IMR-90 (cell line): ENCODE results near the gene RAB25. TPM values are rescaled to one million over a fixed set of nuclear protein-coding genes. Genes with fewer than 3 reads are reported as not detected.

Source experiments
- ATAC-seq: fragments of 200-7000 bp; cut with Tn5 transposase; 2 replicates; pipeline ENCODE4 v1.9.1; 2020; ENCODE audit warnings: low read depth, mild to moderate bottlenecking, moderate library complexity
- BruUV-seq: library from RNA; stranded (reverse); fragments of 400-500 nt; replicated peaks from 2 replicates; lab custom pipeline; 2021; lab: Mats Ljungman, UMichigan
- CTCF ChIA-PET: fragments of 300-600 bp; formaldehyde crosslinking; extraction: SDS; loops from one replicate; lab custom pipeline; 2021; ENCODE audit warnings: antibody characterized with exemption; lab: Yijun Ruan, JAX
- POLR2A ChIA-PET: fragments of 300-600 bp; sonication (Branson Sonifier 250); formaldehyde crosslinking; loops from one replicate; lab custom pipeline; 2022; ENCODE audit warnings: antibody characterized with exemption; ENCODE audit not compliant: unreplicated experiment; lab: Charles Lee
- DNase-seq: peaks from one replicate; pipeline ENCODE4 v3.0.0; 2013
- H2AFZ ChIP-seq: replicated peaks from 2 replicates; pipeline ENCODE3; 2013; ENCODE audit warnings: low read length, mild to moderate bottlenecking; ENCODE audit not compliant: poor library complexity
- H2AK5ac ChIP-seq: 2 replicates; pipeline ENCODE4 v1.6.1; 2013; ENCODE audit warnings: low read depth, low read length, inconsistent platforms
- H2AK9ac ChIP-seq: replicated peaks from 2 replicates; pipeline ENCODE3; 2013; ENCODE audit warnings: mild to moderate bottlenecking, low read depth, low read length, moderate library complexity; ENCODE audit not compliant: poor library complexity
- H2BK120ac ChIP-seq: 2 replicates; pipeline ENCODE4 v1.6.1; 2013; ENCODE audit warnings: low read depth, low read length, inconsistent platforms
- H2BK15ac ChIP-seq: 3 replicates; pipeline ENCODE4 v1.6.1; 2013; ENCODE audit warnings: low read depth, low read length, inconsistent platforms
- H2BK20ac ChIP-seq: 2 replicates; pipeline ENCODE4 v1.6.1; 2013; ENCODE audit warnings: low read depth, mild to moderate bottlenecking, inconsistent platforms, low read length, moderate library complexity
- H2BK5ac ChIP-seq: 2 replicates; pipeline ENCODE4 v1.6.1; 2013; ENCODE audit warnings: mild to moderate bottlenecking, low read depth, low read length, inconsistent platforms; ENCODE audit not compliant: poor library complexity, severe bottlenecking
- H3K14ac ChIP-seq: replicated peaks from 2 replicates; pipeline ENCODE4 v1.6.1; 2013; ENCODE audit warnings: low read depth, low read length, inconsistent platforms
- H3K18ac ChIP-seq: 2 replicates; pipeline ENCODE4 v1.6.1; 2013; ENCODE audit warnings: low read depth, low read length, control low read depth
- H3K23ac ChIP-seq: 2 replicates; pipeline ENCODE4 v1.6.1; 2013; ENCODE audit warnings: low read depth, low read length, inconsistent platforms
- H3K27ac ChIP-seq: 2 replicates; pipeline ENCODE4 v1.5.1; 2013; ENCODE audit warnings: mild to moderate bottlenecking, control low read depth, low read length; ENCODE audit not compliant: insufficient read depth
- H3K27me3 ChIP-seq: 2 replicates; pipeline ENCODE4 v1.6.1; 2013; ENCODE audit warnings: low read length; ENCODE audit not compliant: control insufficient read depth, insufficient read depth
- H3K36me3 ChIP-seq: 2 replicates; pipeline ENCODE4 v1.6.1; 2013; ENCODE audit warnings: low read length, mixed read lengths; ENCODE audit not compliant: control insufficient read depth, insufficient read depth
- H3K4ac ChIP-seq: 2 replicates; pipeline ENCODE4 v1.6.1; 2013; ENCODE audit warnings: low read depth, low read length, inconsistent platforms
- H3K4me1 ChIP-seq: 2 replicates; pipeline ENCODE4 v1.6.1; 2013; ENCODE audit warnings: low read length, mixed read lengths; ENCODE audit not compliant: control insufficient read depth, insufficient read depth
- H3K4me2 ChIP-seq: 2 replicates; pipeline ENCODE4 v1.6.1; 2013; ENCODE audit warnings: low read depth, mild to moderate bottlenecking, control low read depth, low read length, moderate library complexity
- H3K4me3 ChIP-seq: 2 replicates; pipeline ENCODE4 v1.5.1; 2013; ENCODE audit warnings: low read depth, mild to moderate bottlenecking, control low read depth, low read length, moderate library complexity; ENCODE audit not compliant: insufficient read depth
- H3K56ac ChIP-seq: 2 replicates; pipeline ENCODE4 v1.6.1; 2013; ENCODE audit warnings: low read length, inconsistent platforms; ENCODE audit not compliant: insufficient read depth; ENCODE audit errors: extremely low read depth
- H3K79me1 ChIP-seq, 2 experiments: 2 replicates each; pipeline ENCODE4 v1.6.1; 2013; ENCODE audit warnings: low read length in 2 of 2, inconsistent platforms in 1 of 2, low read depth in 1 of 2
- H3K9ac ChIP-seq: 2 replicates; pipeline ENCODE4 v1.6.1; 2013; ENCODE audit warnings: low read depth, low read length, control low read depth
- H3K9me1 ChIP-seq: 2 replicates; pipeline ENCODE4 v1.6.1; 2013; ENCODE audit warnings: low read length, inconsistent platforms; ENCODE audit not compliant: insufficient read depth
- H3K9me3 ChIP-seq: 2 replicates; pipeline ENCODE4 v1.6.1; 2013; ENCODE audit warnings: low read length; ENCODE audit not compliant: control insufficient read depth, insufficient read depth
- H4K20me1 ChIP-seq: 2 replicates; pipeline ENCODE4 v1.6.1; 2013; ENCODE audit warnings: low read length, inconsistent platforms; ENCODE audit not compliant: insufficient read depth
- H4K5ac ChIP-seq: 2 replicates; pipeline ENCODE4 v1.6.1; 2013; ENCODE audit warnings: mild to moderate bottlenecking, low read depth, low read length, control low read depth
- H4K8ac ChIP-seq, 2 experiments: 2 replicates each; pipeline ENCODE4 v1.6.1; 2013; ENCODE audit warnings: low read depth in 2 of 2, low read length in 2 of 2, control low read depth in 1 of 2, inconsistent platforms in 1 of 2
- H4K91ac ChIP-seq: 2 replicates; pipeline ENCODE4 v1.6.1; 2013; ENCODE audit warnings: low read depth, low read length, inconsistent platforms; ENCODE audit not compliant: insufficient read depth
- BHLHE40 ChIP-seq: fragments of 150-350 bp; IDR thresholded peaks from 2 replicates; pipeline ENCODE4 v1.6.1; 2016; ENCODE audit warnings: mild to moderate bottlenecking, low read depth, low read length
- MAFK ChIP-seq: IDR thresholded peaks from 2 replicates; pipeline ENCODE4 v1.6.1; 2012; ENCODE audit warnings: low read depth, low read length, improper control_type of control experiment
- MAZ ChIP-seq: IDR thresholded peaks from 2 replicates; pipeline ENCODE4 v1.6.1; 2012; ENCODE audit warnings: low read depth, mild to moderate bottlenecking, low read length, improper control_type of control experiment, moderate library complexity, borderline replicate concordance
- RAD21 ChIP-seq: IDR thresholded peaks from 2 replicates; pipeline ENCODE4 v1.6.1; 2012; ENCODE audit warnings: low read length, improper control_type of control experiment
- SMC3 ChIP-seq: fragments of 150-350 bp; IDR thresholded peaks from 2 replicates; pipeline ENCODE4 v1.6.1; 2016; ENCODE audit warnings: low read depth, mild to moderate bottlenecking, antibody characterized with exemption, low read length, moderate library complexity
- WGBS, 2 experiments: methylation state at CpG; one replicate each; pipeline versions ENCODE4 v1.1.5 to v1.1.7; 2013; ENCODE audit warnings: missing lambda C conversion rate in 2 of 2; ENCODE audit not compliant: insufficient read length in 1 of 2; ENCODE audit errors: extremely low coverage in 2 of 2; 5-methylcytosine and 5-hydroxymethylcytosine counted together
- dilution Hi-C: fragments of 300-500 bp; cut with HindIII; formaldehyde crosslinking; loops from one replicate; pipeline ENCODE4 v1.14.3; 2018; ENCODE audit warnings: low sequenced_read_pairs; ENCODE audit not compliant: unreplicated experiment
- in situ Hi-C: fragments of 300-500 bp; cut with MboI; formaldehyde crosslinking; loops from 3 replicates; pipeline ENCODE4 v1.14.3; 2019; ENCODE audit warnings: low sequenced_read_pairs, inconsistent platforms, mixed read lengths
- intact Hi-C: fragments of 100-400 bp; cut with micrococcal nuclease; formaldehyde crosslinking; loops from 2 replicates; pipeline ENCODE4 v1.10.0; 2022
- polyA plus RNA-seq, 3 experiments: library from polyadenylated mRNA; depleted of rRNA; stranded (reverse); fragments of >200 nt; gene quantifications; 2 replicates each; pipeline ENCODE4 v1.2.3, GENCODE V29; 2012; ENCODE audit warnings: low replicate concordance in 1 of 3
- total RNA-seq: library from RNA; depleted of rRNA; stranded (reverse); fragments of >200 nt; gene quantifications from 2 replicates; pipeline ENCODE4 v1.2.3, GENCODE V29; 2012
- TF ChIP-seq, protein P1 (sequence below): fragments of 150-350 bp; IDR thresholded peaks from 2 replicates; pipeline ENCODE4 v1.6.1; 2017; ENCODE audit warnings: mild to moderate bottlenecking, antibody characterized with exemption, low read length, low read depth

The RAB25 gene
- total and polyA plus RNA-seq, 2 of the 4 experiments (the other 2 are of a cell fraction): not detected

DNA sequence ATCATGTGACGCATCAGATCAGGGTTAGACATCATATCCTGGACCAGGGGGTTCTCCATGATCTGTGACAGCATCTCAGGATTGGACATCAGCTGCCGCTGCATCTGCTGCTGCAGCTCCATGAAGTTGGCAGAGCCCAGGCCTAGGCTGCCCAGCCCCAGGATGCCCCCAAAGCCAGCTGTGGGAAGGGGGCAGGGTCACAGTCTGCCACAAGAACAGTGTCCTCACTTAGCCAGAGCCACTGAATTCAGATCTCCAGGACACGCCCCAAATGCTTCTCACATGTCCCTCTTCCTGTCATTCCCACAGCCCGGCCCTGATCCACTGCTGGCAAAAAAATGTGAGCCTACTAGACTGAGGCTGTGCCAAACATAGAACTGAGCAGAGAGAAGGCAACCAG lies 10.6 kb upstream of the RAB25 start:
- no peak overlapping the region for H3K4me2 ChIP-seq
- H3K23ac ChIP-seq: no peak overlapping the region
- intact Hi-C loops: no loop called here
- H3K4ac ChIP-seq: no peak overlapping the region
- H4K8ac ChIP-seq: no peak overlapping the region
- no peak overlapping the region for H3K4me3 ChIP-seq
- dilution Hi-C loops: no loop called here
- WGBS, 2 experiments: 83% methylated on average over 1 of the region's 4 CpGs; no CpG with 5 or more reads in 1 of the 2 experiments
- TF ChIP-seq RAD21 (no peak), MAFK (no peak), BHLHE40 (no peak), SMC3 (no peak), MAZ (no peak)
- TF ChIP-seq, protein P1, sequence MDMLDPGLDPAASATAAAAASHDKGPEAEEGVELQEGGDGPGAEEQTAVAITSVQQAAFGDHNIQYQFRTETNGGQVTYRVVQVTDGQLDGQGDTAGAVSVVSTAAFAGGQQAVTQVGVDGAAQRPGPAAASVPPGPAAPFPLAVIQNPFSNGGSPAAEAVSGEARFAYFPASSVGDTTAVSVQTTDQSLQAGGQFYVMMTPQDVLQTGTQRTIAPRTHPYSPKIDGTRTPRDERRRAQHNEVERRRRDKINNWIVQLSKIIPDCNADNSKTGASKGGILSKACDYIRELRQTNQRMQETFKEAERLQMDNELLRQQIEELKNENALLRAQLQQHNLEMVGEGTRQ: no peak
- no peak overlapping the region for H2BK15ac ChIP-seq
- H2BK120ac ChIP-seq: no peak overlapping the region
- H3K9me1 ChIP-seq: peaks cover 9% of the 10 kb centered on the region
- H3K9me3 ChIP-seq: no peaks in the 10 kb centered on the region
- H4K91ac ChIP-seq: no peak overlapping the region
- no peak overlapping the region for H4K5ac ChIP-seq
- peaks cover 22 to 53% of the 10 kb centered on the region in 2 experiments for H3K79me1 ChIP-seq
- H3K27ac ChIP-seq: no peak overlapping the region
- H2AFZ ChIP-seq: no peak overlapping the region
- no peak overlapping the region for H3K56ac ChIP-seq
- ATAC-seq (no peak), DNase-seq (no peak)
- ChIA-PET POLR2A (no interaction called here), CTCF (no interaction called here)
- peak overlapping the region; percentile 3 for H2AK9ac ChIP-seq
- H3K18ac ChIP-seq: no peak overlapping the region
- H3K4me1 ChIP-seq: 0 out of 2 replicates have a peak, but pooled peaks cover under 1% of the 10 kb centered on the region
- H3K36me3 ChIP-seq: peaks cover 19% of the 10 kb centered on the region
- H2BK5ac ChIP-seq: no peak overlapping the region
- no peak overlapping the region for H2AK5ac ChIP-seq
- in situ Hi-C loops: no loop called here
- H4K20me1 ChIP-seq: 0 out of 2 replicates have a peak, but pooled peaks cover 2% of the 10 kb centered on the region
- no peaks in the 10 kb centered on the region for H3K27me3 ChIP-seq
- no peak overlapping the region for H2BK20ac ChIP-seq
- H3K14ac ChIP-seq: no peak overlapping the region
- H3K9ac ChIP-seq: no peak overlapping the region
- BruUV-seq: no TSS peak
